ENCODE measurements around the gene TAF15. TPM values are rescaled to one million over a fixed set of nuclear protein-coding genes. Genes with fewer than 3 reads are reported as not detected.

TAF15 gene
- total and polyA plus RNA-seq, 2 of the 13 experiments (the other 11 are each of a cell fraction or from before 2014, with no cell fraction given) = 25.2 to 26.5 TPM

DNA sequence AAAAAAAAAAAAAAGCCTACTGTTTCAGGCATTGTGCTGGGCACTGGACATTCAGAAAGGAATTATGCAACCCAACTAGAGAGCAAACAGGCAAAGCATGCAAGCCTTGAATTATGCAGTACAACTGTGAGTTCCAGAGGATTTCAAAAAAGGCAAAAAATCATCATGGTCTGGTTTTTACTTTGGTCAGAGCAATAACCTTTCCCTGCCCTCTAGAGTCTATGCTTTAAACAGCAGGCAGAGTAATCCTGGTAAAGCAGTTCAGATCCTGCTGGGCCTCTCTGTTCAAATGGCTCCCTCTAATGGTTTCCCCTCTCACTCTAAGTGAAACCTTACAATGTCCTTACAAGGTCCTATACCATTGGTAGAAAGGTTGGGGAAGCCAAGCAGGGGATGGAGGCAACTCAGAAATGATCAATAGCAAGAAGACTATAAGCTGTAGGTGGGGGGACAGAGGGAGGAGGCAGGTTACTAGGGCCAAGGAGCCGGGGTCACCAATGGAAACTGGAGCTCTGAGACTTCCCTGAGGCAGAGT is 4.6 kb upstream of the TAF15 start:
- Histone ChIP-seq H3K79me2 (ENCODE audit: insufficient read depth, low read length) (peaks cover 4% of the 10 kb centered on the region), H3K4me3 (replicated peaks in 1 of 3; ENCODE audit: insufficient read depth in 1 of 3, low read depth in 2 of 3, low read length in 3 of 3) (no peak overlapping the region), H3K4me2 (ENCODE audit: low read depth, low read length) (peak overlapping the region; percentile 59), H3K27ac (ENCODE audit: extremely low read length, insufficient read depth, low read length) (no peak overlapping the region), H3K36me3 (replicated peaks in 1 of 2; ENCODE audit: control insufficient read depth in 1 of 2, insufficient read depth in 2 of 2, low read length in 2 of 2) (no peaks in the 10 kb centered on the region), H3K27me3 (ENCODE audit: control insufficient read depth in 1 of 2, insufficient read depth in 2 of 2, low read length in 2 of 2) (peaks cover 0 to 8% of the 10 kb centered on the region in 2 experiments; a peak in 3 of 5 replicates), H3K9me3 (ENCODE audit: low read length) (no peaks in the 10 kb centered on the region), H4K20me1 (ENCODE audit: insufficient read depth, low read length) (no peaks in the 10 kb centered on the region), H3K9ac (ENCODE audit: insufficient read depth, low read depth, low read length) (no peak overlapping the region), H3K4me1 (ENCODE audit: insufficient read depth, low read length) (peaks cover 37% of the 10 kb centered on the region), H2AFZ (ENCODE audit: low read length) (no peak overlapping the region)
- intact Hi-C loops (cut with micrococcal nuclease; ENCODE audit: unreplicated experiment) = loop anchor here (1.0 kb wide), 1 partner anchor 40 kb away; no protein-coding TSS in a partner anchor
- ATAC-seq (peak; percentile 72), FAIRE-seq (no peak), DNase-seq (ENCODE audit: low spot score) (peak; percentile 88)
- in situ Hi-C loops (cut with HindIII; ENCODE audit: extremely low pct_ligation_motif_present, low pct_unique_long_range_greater_than_20kb) = loop anchor here (5.0 to 25.0 kb wide), 2 partner anchors 42 to 92 kb away; partner anchors contain the start of gene C17orf50
- no TSS peak for BruUV-seq (replicated peaks)
- 39% methylated on average over 1 of the region's 1 CpG for WGBS (ENCODE audit: low lambda C conversion rate)
- POLR2A ChIA-PET = no interaction called here
- CTCF ChIA-PET (ENCODE audit: low intra/inter-chr PET ratio, low total read pairs) = interaction anchor here (1.4 to 3.3 kb wide), 2 partner anchors 38 to 41 kb away, joined by 13 to 50 read pairs; no protein-coding TSS in a partner anchor
- TF ChIP-seq SOX13 (IDR thresholded peaks at IDR 0.05) (no peak), SOX13 (CRISPR knock-in tag; conservative IDR thresholded peaks at IDR 0.05 in 1 of 2, IDR thresholded peaks at IDR 0.05 in 1 of 2) (no peak; a peak in 1 of 4 replicates), ERF (CRISPR knock-in tag; IDR thresholded peaks at IDR 0.05) (peak; percentile 37; the same call in 1 of the 2 replicates), ZNF569 (CRISPR knock-in tag; IDR thresholded peaks at IDR 0.05; ENCODE audit: borderline replicate concordance) (no peak), SP5 (CRISPR knock-in tag; IDR thresholded peaks at IDR 0.05; ENCODE audit: borderline replicate concordance, low read depth) (no peak), TCF7 (IDR thresholded peaks at IDR 0.05; ENCODE audit: low read depth) (no peak), SUZ12 (IDR thresholded peaks at IDR 0.05; ENCODE audit: low read depth, low read length) (no peak), HDAC6 (IDR thresholded peaks at IDR 0.05; ENCODE audit: low read depth, low read length) (no peak), CREM (IDR thresholded peaks at IDR 0.05) (no peak), CREM (CRISPR knock-in tag; IDR thresholded peaks at IDR 0.05) (no peak), ZNF264 (CRISPR knock-in tag; IDR thresholded peaks at IDR 0.05) (no peak), ZNF589 (CRISPR knock-in tag; conservative IDR thresholded peaks at IDR 0.05) (no peak), NCOA1 (CRISPR knock-in tag; IDR thresholded peaks at IDR 0.05) (no peak), MEIS1 (CRISPR knock-in tag; IDR thresholded peaks at IDR 0.05; ENCODE audit: borderline replicate concordance) (no peak)
- TF ChIP-seq, protein P1, sequence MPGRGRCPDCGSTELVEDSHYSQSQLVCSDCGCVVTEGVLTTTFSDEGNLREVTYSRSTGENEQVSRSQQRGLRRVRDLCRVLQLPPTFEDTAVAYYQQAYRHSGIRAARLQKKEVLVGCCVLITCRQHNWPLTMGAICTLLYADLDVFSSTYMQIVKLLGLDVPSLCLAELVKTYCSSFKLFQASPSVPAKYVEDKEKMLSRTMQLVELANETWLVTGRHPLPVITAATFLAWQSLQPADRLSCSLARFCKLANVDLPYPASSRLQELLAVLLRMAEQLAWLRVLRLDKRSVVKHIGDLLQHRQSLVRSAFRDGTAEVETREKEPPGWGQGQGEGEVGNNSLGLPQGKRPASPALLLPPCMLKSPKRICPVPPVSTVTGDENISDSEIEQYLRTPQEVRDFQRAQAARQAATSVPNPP (CRISPR knock-in tag; IDR thresholded peaks at IDR 0.05) = no peak
- TF ChIP-seq, protein P2, sequence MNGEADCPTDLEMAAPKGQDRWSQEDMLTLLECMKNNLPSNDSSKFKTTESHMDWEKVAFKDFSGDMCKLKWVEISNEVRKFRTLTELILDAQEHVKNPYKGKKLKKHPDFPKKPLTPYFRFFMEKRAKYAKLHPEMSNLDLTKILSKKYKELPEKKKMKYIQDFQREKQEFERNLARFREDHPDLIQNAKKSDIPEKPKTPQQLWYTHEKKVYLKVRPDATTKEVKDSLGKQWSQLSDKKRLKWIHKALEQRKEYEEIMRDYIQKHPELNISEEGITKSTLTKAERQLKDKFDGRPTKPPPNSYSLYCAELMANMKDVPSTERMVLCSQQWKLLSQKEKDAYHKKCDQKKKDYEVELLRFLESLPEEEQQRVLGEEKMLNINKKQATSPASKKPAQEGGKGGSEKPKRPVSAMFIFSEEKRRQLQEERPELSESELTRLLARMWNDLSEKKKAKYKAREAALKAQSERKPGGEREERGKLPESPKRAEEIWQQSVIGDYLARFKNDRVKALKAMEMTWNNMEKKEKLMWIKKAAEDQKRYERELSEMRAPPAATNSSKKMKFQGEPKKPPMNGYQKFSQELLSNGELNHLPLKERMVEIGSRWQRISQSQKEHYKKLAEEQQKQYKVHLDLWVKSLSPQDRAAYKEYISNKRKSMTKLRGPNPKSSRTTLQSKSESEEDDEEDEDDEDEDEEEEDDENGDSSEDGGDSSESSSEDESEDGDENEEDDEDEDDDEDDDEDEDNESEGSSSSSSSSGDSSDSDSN (CRISPR knock-in tag; IDR thresholded peaks at IDR 0.05) = no peak
- TF ChIP-seq, protein P3, sequence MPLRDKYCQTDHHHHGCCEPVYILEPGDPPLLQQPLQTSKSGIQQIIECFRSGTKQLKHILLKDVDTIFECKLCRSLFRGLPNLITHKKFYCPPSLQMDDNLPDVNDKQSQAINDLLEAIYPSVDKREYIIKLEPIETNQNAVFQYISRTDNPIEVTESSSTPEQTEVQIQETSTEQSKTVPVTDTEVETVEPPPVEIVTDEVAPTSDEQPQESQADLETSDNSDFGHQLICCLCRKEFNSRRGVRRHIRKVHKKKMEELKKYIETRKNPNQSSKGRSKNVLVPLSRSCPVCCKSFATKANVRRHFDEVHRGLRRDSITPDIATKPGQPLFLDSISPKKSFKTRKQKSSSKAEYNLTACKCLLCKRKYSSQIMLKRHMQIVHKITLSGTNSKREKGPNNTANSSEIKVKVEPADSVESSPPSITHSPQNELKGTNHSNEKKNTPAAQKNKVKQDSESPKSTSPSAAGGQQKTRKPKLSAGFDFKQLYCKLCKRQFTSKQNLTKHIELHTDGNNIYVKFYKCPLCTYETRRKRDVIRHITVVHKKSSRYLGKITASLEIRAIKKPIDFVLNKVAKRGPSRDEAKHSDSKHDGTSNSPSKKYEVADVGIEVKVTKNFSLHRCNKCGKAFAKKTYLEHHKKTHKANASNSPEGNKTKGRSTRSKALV (CRISPR knock-in tag; IDR thresholded peaks at IDR 0.05) = no peak
- TF ChIP-seq, protein P4, sequence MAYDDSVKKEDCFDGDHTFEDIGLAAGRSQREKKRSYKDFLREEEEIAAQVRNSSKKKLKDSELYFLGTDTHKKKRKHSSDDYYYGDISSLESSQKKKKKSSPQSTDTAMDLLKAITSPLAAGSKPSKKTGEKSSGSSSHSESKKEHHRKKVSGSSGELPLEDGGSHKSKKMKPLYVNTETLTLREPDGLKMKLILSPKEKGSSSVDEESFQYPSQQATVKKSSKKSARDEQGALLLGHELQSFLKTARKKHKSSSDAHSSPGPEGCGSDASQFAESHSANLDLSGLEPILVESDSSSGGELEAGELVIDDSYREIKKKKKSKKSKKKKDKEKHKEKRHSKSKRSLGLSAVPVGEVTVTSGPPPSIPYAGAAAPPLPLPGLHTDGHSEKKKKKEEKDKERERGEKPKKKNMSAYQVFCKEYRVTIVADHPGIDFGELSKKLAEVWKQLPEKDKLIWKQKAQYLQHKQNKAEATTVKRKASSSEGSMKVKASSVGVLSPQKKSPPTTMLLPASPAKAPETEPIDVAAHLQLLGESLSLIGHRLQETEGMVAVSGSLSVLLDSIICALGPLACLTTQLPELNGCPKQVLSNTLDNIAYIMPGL (CRISPR knock-in tag; IDR thresholded peaks at IDR 0.05; ENCODE audit: borderline replicate concordance in 1 of 2, low read depth in 1 of 2) = peak; percentile 29 to 87; a peak in 2 of 4 replicates

Data from HepG2 (cell line).